ENCODE measurements around the gene MIPEP.

Gene MIPEP

DNA sequence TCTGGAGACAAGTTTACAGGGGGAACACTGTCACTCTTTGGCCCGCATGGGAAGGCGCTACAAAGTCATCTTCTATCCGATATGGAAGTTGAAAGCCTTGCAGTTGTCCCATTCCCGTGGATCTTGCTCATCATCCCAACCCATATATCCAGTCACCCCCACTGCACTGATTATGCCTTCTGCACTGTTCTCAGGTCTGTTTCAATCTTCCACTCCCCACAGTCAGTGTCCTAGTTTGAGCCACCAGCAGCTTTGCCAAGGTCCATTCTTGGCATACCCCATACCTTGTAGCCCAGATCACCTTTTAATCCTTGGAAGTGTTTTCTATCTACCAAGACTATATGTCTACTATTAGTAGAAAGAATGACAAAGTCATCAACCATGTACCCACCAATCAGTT is 88.1 kb downstream of the MIPEP start:
- no peak overlapping the region for H3K27ac Mint-ChIP-seq
- H3K4me3 Mint-ChIP-seq: no peak overlapping the region
- no peaks in the 10 kb centered on the region for H3K27me3 Mint-ChIP-seq (ENCODE audit: low read depth)
- peaks cover 6% of the 10 kb centered on the region for H3K9me3 Mint-ChIP-seq
- no peak for DNase-seq (ENCODE audit: low spot score)
- H3K4me1 Mint-ChIP-seq (ENCODE audit: low read depth): peaks cover 16% of the 10 kb centered on the region
- H3K36me3 Mint-ChIP-seq (ENCODE audit: low read depth): peaks cover 6% of the 10 kb centered on the region

DNA sequence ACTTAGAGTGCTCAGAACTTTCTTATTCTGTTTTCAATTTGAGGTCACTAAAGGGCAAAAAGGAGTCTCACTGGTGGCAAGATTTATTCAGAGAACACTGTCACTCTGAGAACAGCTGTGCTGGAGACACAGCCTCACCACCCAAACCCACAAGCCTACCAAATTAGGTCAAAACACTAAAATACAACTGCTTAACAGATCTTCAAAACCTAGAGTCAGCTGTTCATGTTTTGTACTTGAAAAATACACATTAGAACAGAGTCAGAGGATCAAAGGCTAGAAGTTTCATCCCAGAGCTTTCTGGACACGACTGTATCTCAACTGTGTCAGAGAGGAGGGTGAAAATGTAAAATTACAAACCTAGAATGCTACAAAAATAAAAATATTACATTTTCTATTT is 89.3 kb downstream of the MIPEP start:
- no peaks in the 10 kb centered on the region for H3K27me3 Mint-ChIP-seq (ENCODE audit: low read depth)
- H3K4me3 Mint-ChIP-seq: no peak overlapping the region
- no peak for DNase-seq (ENCODE audit: low spot score)
- peaks cover 16% of the 10 kb centered on the region for H3K4me1 Mint-ChIP-seq (ENCODE audit: low read depth)
- peaks cover 6% of the 10 kb centered on the region for H3K36me3 Mint-ChIP-seq (ENCODE audit: low read depth)
- peaks cover 6% of the 10 kb centered on the region for H3K9me3 Mint-ChIP-seq
- peak overlapping the region; percentile 47 for H3K27ac Mint-ChIP-seq

DNA sequence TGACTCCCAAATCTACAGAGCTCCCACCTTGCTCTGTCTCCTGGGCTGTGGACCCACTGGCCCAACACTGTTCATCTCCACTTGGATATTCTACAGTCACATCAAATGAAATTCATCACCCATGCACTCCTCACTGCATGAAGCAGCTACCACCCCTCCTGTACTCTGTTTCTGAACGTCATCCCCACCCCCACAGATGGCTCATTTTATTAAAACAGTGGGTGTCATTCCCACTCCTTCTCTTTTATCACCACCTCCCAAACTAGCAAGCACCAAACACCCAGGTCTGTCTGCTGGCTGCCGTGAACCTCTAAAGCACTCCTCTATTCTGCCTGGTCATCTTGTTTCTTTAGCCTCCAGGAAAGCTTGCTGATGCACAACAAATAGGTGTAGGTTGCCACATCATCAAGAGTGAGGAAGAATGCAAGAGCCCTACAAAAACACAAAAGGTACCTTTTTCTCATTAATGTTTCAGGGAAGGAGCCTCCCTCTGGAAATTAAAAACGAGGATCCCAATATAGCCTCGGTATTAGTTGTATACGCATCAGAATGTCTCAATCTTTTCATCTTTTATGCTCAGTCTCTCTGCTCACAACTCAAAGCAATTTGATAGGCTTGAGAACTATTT is 91.8 kb downstream of the MIPEP start:
- Mint-ChIP-seq H3K27me3 (ENCODE audit: low read depth) (no peaks in the 10 kb centered on the region), H3K9me3 (peaks cover 6% of the 10 kb centered on the region), H3K4me3 (no peak overlapping the region), H3K4me1 (ENCODE audit: low read depth) (peaks cover 20% of the 10 kb centered on the region), H3K36me3 (ENCODE audit: low read depth) (peaks cover 6% of the 10 kb centered on the region), H3K27ac (no peak overlapping the region)
- no peak for DNase-seq (ENCODE audit: low spot score)

DNA sequence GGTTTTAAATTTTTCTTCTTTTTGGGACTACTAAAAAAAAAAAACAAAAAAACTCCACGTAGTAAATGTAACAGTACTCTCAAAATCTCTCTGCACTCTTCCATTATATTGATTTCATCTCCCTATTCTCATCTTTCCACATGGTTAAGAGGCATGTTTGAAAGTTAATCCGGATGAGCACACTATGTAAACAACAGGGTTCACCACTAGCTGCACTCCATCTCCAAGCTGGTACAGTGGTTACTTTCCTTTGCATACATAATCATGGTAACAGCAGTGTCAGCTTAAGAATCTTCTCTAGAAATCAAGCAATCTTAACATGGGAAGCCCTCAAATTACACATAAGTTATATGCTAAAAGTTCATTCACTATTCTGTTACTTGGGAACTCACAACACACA is 92.6 kb downstream of the MIPEP start:
- no peak for DNase-seq (ENCODE audit: low spot score)

DNA sequence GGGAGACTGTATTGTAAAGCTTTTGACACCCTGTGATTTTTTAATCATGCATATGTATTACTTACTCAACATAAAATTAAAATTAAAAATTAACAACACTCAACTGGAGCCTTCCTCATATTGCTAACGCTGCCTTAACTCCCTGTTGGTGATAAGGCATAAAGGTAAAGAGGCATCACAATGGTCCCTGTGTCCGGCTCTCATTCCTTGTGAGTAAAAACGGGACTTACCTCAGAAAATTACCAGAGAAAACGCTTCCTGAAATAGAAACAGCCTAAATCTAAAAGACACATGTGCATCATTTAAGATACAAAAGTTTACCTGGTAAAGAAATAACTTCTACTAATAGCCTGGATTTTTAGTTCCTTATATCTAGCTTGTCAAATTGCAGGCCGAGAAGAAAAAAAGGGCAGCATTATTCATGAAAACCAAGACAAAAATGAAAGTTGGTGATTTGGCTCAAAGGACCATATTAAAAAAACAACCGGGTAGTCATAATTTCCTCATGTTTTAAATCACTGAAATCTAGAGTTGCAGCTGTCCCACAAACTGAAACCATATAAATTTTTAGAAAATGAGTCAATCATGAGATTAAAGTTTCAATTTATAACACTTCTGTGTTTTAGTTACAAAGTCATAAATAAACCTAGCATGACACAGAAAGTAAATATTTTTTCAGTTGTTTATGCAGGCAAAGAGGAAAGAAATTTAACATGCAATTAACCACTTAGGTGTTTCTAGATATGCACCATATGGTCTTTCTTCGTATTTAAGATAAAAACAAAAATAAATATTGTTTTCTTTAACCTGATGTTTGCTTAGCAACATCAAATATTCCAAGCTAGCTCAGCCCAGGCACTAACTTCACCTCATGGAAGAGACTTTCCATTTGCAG is 94.7 kb downstream of the MIPEP start:
- Mint-ChIP-seq H3K9me3 (peaks cover 6% of the 10 kb centered on the region), H3K4me3 (no peak overlapping the region), H3K27ac (no peak overlapping the region), H3K4me1 (ENCODE audit: low read depth) (peaks cover 10% of the 10 kb centered on the region), H3K36me3 (ENCODE audit: low read depth) (peaks cover 6% of the 10 kb centered on the region), H3K27me3 (ENCODE audit: low read depth) (no peaks in the 10 kb centered on the region)
- no peak for DNase-seq (ENCODE audit: low spot score)

More for the DNA sequence above, 92.6 kb downstream of the MIPEP start:
- Mint-ChIP-seq H3K4me3 (no peak overlapping the region), H3K4me1 (ENCODE audit: low read depth) (peaks cover 20% of the 10 kb centered on the region), H3K27ac (no peak overlapping the region), H3K9me3 (peaks cover 6% of the 10 kb centered on the region), H3K27me3 (ENCODE audit: low read depth) (no peaks in the 10 kb centered on the region), H3K36me3 (ENCODE audit: low read depth) (peaks cover 6% of the 10 kb centered on the region)

DNA sequence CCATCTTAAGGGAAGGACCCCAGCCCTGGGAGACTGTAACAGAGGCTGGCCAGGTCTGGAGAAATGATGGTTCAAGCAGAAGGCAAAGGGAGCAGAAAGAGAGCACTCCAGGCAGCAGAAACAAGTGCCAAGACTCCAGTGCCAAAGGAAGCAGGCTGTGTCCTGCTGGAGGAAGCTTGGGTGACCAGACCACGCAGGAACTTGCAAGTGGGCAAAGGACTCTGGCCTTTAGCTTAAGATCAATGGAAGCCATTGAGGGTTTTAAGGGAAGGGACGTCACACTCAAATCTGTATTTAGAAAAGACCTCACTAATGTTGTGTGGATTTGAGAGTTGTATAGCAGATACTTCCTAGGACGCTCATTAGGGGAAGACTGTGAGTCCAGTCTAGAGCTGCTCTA is 95.5 kb downstream of the MIPEP start:
- no peak for DNase-seq (ENCODE audit: low spot score)
- Mint-ChIP-seq H3K27me3 (ENCODE audit: low read depth) (no peaks in the 10 kb centered on the region), H3K9me3 (peaks cover 5% of the 10 kb centered on the region), H3K27ac (no peak overlapping the region), H3K4me3 (no peak overlapping the region), H3K36me3 (ENCODE audit: low read depth) (peaks cover 5% of the 10 kb centered on the region), H3K4me1 (ENCODE audit: low read depth) (peaks cover 9% of the 10 kb centered on the region)

DNA sequence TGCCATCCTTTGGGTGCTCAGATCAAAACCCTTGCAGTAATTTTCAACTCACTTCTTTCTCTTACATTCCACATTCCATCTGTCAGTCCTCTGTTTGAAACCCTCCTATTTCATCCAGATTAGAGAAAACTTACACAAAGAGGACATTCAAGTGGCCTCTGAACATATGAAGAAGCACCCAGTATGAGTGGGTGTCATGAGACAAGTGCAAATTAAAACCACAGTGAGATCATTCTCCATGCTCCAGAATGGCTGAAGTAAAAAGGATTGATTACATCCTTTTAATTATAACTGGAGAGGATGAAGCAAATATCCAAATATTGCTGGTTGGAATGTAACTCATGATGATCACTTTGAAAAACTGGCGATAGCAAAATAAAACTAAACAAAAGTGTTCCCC is 96.5 kb downstream of the MIPEP start:
- no peak overlapping the region for H3K4me3 Mint-ChIP-seq
- H3K36me3 Mint-ChIP-seq (ENCODE audit: low read depth): no peaks in the 10 kb centered on the region
- no peak for DNase-seq (ENCODE audit: low spot score)
- no peak overlapping the region for H3K27ac Mint-ChIP-seq
- peaks cover 5% of the 10 kb centered on the region for H3K4me1 Mint-ChIP-seq (ENCODE audit: low read depth)
- no peaks in the 10 kb centered on the region for H3K27me3 Mint-ChIP-seq (ENCODE audit: low read depth)
- H3K9me3 Mint-ChIP-seq: no peaks in the 10 kb centered on the region

DNA sequence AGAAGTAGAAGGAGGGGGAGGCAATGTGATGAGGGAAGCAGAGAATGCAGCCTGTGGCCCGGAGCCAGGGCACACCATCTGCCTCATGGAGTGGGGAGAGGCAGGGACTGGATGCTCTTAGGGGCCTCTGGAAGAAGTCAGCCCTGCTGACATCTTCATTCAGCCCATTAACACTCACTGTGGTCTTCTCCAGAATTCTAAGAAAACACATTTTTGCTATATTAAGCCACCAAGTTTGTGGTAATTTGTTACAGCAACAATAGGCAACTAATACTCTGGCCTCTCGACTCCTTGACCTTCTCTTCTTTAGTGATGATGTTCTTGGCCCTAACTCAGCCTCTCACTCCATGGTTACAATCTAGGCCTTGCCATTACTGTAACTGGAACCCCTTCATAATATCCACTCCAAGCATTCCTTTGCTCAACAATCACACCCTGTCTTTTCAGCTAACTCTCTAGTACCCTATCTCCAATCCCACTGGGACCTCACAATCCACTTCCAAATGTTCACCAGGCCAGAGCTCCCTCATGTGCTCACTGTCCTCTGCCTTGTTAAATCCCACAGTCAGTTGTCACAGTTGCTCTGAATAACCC is 98.5 kb downstream of the MIPEP start:
- H3K4me1 Mint-ChIP-seq (ENCODE audit: low read depth): peaks cover 5% of the 10 kb centered on the region
- no peak for DNase-seq (ENCODE audit: low spot score)

DNA sequence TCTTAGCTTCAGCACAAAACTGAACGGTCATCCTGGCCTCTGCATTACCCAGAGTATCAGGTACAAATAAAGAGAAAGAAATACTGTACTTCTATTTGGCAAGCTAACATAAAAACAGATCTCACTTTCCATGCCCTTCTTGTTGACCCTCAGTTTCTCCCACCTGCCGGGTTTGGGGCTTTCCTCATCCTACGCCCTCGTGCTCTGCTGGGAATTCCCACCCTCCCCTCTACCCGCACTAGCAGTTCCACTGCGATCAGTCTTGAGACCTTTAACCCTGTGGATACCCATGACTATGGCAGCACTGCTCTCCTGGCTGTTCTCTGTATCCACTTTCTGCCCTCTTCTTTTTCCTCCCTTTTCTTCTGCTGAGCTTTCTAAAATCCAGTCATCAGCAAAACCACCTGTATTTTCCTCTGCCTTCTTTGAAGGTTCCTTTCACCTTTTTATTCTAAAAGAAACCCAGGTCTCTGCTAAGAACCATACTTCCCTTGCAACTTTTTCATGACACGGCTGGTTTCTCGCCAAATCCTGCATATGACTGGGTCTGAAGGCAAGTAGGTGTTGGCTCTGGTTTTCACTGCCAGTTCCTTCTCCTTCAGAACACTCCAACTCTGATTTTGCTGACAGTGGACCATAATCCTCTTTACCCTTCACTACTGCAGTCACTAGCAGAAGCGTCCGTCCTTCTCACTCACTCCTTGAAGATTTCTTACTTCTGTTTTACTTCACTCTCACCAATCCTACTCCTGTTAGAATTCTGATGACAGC is 99.4 kb downstream of the MIPEP start:
- H3K9me3 Mint-ChIP-seq: no peaks in the 10 kb centered on the region
- H3K4me1 Mint-ChIP-seq (ENCODE audit: low read depth): peaks cover 5% of the 10 kb centered on the region
- H3K36me3 Mint-ChIP-seq (ENCODE audit: low read depth): no peaks in the 10 kb centered on the region
- H3K27me3 Mint-ChIP-seq (ENCODE audit: low read depth): no peaks in the 10 kb centered on the region
- H3K4me3 Mint-ChIP-seq: no peak overlapping the region
- DNase-seq (ENCODE audit: low spot score): no peak
- no peak overlapping the region for H3K27ac Mint-ChIP-seq

More for the DNA sequence above, 98.5 kb downstream of the MIPEP start:
- H3K4me3 Mint-ChIP-seq: no peak overlapping the region
- no peak overlapping the region for H3K27ac Mint-ChIP-seq
- H3K9me3 Mint-ChIP-seq: no peaks in the 10 kb centered on the region
- H3K27me3 Mint-ChIP-seq (ENCODE audit: low read depth): no peaks in the 10 kb centered on the region
- H3K36me3 Mint-ChIP-seq (ENCODE audit: low read depth): no peaks in the 10 kb centered on the region

DNA sequence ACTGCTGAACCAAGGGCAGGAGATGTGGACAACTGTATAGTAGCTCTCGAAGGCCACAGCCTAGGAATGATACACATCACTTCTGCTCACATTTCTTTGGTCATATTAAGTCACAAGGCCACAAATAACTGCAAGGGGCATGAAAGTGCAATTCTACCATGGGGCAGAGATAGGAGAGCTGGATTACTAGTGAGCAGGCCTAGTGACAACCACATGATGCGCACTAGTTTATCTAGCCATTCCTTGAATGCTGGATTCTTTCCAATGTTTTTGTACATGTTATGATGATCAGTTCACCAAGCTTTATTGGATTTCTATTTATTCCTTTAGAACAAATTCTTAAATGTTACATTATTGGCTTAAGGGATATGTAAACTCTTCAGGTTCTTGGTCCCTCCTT is 100.7 kb downstream of the MIPEP start:
- Mint-ChIP-seq H3K27ac (no peak overlapping the region), H3K4me1 (ENCODE audit: low read depth) (no peaks in the 10 kb centered on the region), H3K9me3 (no peaks in the 10 kb centered on the region), H3K4me3 (no peak overlapping the region), H3K27me3 (ENCODE audit: low read depth) (no peaks in the 10 kb centered on the region), H3K36me3 (ENCODE audit: low read depth) (no peaks in the 10 kb centered on the region)
- no peak for DNase-seq (ENCODE audit: low spot score)

DNA sequence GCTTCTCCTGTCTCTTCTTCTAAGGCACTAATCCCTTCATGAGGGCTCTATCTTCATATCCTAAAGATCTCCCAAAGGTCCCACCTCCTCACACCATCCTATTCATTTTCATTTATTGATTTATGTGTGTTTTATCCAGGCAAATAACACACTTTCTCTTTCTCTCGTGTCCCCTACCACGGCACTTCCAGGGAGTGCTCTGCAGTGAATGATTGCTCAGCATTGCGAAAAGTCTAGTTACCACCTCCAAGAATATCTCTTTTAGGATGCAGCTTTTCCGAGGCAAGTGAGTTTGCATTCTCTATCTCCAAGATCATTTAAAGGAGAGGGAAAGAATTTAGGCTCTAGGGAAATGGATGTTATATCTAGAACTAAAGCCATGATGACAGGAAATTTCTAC is 101.7 kb downstream of the MIPEP start:
- Mint-ChIP-seq H3K27me3 (ENCODE audit: low read depth) (peaks cover 2% of the 10 kb centered on the region), H3K4me1 (ENCODE audit: low read depth) (no peaks in the 10 kb centered on the region), H3K27ac (no peak overlapping the region), H3K9me3 (no peaks in the 10 kb centered on the region), H3K36me3 (ENCODE audit: low read depth) (no peaks in the 10 kb centered on the region), H3K4me3 (no peak overlapping the region)
- no peak for DNase-seq (ENCODE audit: low spot score)

DNA sequence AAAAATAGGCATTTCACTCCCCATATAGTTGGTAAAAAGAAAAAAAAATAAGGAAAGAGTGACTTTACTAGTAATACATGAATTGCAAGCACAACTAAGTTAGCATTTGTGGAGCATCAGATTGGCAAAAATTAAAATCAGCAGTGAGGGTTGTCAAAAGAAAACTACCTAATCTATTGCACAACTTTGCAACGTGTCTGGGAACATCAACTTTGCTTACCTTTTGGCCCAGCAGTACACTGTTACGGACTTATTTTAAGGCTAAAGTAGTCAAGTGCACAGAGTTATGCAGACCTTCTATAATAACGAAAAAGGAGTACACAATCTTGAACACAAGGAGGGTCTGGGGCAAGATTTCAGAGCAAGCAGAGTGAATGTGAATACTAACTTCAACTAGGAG is 102.6 kb downstream of the MIPEP start:
- no peaks in the 10 kb centered on the region for H3K36me3 Mint-ChIP-seq (ENCODE audit: low read depth)
- DNase-seq (ENCODE audit: low spot score): no peak

DNA sequence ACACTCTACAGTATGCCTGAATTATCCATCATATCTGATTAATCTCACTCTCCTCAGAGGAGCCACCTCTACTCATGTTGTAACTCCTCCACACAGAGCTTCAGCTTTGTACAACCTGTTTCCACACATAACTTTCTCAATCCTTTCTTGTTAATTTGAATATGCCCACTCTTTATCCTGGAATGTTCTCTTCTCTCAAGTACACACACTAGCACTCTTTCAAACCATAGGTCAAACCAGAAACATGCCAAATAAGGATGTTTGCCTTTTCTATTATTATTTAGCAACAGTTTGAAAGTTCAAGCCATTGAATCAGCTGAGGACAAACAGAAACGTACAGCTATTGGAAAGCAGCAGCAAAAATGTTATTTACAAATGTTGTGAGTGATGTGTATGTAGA is 110.3 kb downstream of the MIPEP start:
- no peak for DNase-seq (ENCODE audit: low spot score)
- Mint-ChIP-seq H3K27me3 (ENCODE audit: low read depth) (peaks cover 11% of the 10 kb centered on the region), H3K9me3 (no peaks in the 10 kb centered on the region), H3K4me3 (no peak overlapping the region), H3K4me1 (ENCODE audit: low read depth) (peaks cover 14% of the 10 kb centered on the region), H3K27ac (no peak overlapping the region), H3K36me3 (ENCODE audit: low read depth) (no peaks in the 10 kb centered on the region)

More for the DNA sequence above, 102.6 kb downstream of the MIPEP start:
- no peaks in the 10 kb centered on the region for H3K9me3 Mint-ChIP-seq
- H3K27me3 Mint-ChIP-seq (ENCODE audit: low read depth): peaks cover 7% of the 10 kb centered on the region
- no peaks in the 10 kb centered on the region for H3K4me1 Mint-ChIP-seq (ENCODE audit: low read depth)
- H3K4me3 Mint-ChIP-seq: no peak overlapping the region
- H3K27ac Mint-ChIP-seq: no peak overlapping the region
